ENCODE data around the gene SUCNR1.

DNA sequence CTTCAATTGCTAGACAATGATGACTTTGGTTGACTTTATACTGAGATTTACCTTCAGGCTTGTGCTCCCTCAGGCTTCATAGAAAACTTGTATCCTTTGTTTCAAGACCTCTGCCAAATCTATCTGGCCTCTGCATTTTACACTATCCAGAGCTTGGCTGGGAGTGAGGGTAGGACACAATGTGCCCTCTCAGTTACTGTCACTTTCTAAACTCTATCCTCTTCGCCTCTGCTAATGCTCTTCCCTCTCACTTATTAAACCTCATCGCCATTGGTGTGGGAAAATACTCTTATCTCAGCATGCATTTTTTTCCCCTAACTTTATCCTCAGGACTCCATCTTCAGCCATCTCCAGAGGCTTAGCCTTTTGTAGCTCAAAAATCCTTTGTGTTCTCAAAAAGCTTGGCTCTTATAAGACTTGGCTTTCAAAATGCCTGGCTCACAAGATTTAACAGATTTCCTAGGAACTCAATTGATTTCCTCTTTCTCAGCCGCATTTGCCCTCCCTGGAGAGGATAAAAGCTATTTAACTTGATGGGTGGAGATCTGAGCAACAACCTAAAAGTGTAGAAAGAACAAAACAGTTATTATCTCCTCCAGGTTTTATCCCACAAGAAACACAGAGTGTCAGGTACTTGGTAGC lies 28.3 kb downstream of the SUCNR1 start:
- TF ChIP-seq POLR2AphosphoS5 (IDR thresholded peaks at IDR 0.05; ENCODE audit: borderline replicate concordance, low read depth, low read length) (no peak), EZH2 (IDR thresholded peaks at IDR 0.05) (no peak), FOXP2 (optimal IDR thresholded peaks at IDR 0.05; ENCODE audit: control extremely low read depth, extremely low read length, insufficient read depth) (no peak)
